Breast epithelium (tissue), 4 donors: Measurements from ENCODE around the gene MACROD1. TPM values are rescaled to one million over a fixed set of nuclear protein-coding genes. Genes with fewer than 3 reads are reported as not detected.
A peak's percentile ranks its signal among the peaks of the same experiment; 100 is the strongest.

Experiments used
- DNase-seq, 2 donors: peaks; one replicate each; pipeline ENCODE4 v3.0.0-alpha.2; 2019; ENCODE audit warnings: low spot score in 2 of 2
- H3K27ac ChIP-seq, 2 donors: fragments of 200-600 bp; sonication (generic) in 1 of 2; one replicate each; pipeline ENCODE4 v1.5.1; 2016 to 2019; ENCODE audit warnings: mild to moderate bottlenecking in 1 of 2
- H3K27me3 ChIP-seq, 2 donors: fragments of 200-600 bp; sonication (generic) in 1 of 2; one replicate each; pipeline versions ENCODE4 v1.5.1 to v1.6.0; 2017 to 2019; ENCODE audit warnings: control low read depth in 1 of 2, mild to moderate bottlenecking in 1 of 2
- H3K36me3 ChIP-seq: fragments of 200-600 bp; one replicate; pipeline ENCODE4 v1.5.1; 2019
- H3K4me1 ChIP-seq, 2 donors: fragments of 200-600 bp; sonication (generic); one replicate each; pipeline ENCODE4 v1.5.1; 2016 to 2019; ENCODE audit warnings: control low read depth in 1 of 2
- H3K4me3 ChIP-seq, 3 donors: fragments of 200-600 bp; sonication (generic); 1 replicate in 2 of 3; 2 replicates in 1 of 3; pipeline ENCODE4 v1.5.1; 2016 to 2019; ENCODE audit warnings: mild to moderate bottlenecking in 3 of 3, moderate library complexity in 2 of 3
- H3K9me3 ChIP-seq, 2 donors: fragments of 200-600 bp; sonication (generic) in 1 of 2; one replicate each; pipeline ENCODE4 v1.5.1; 2016 to 2019; ENCODE audit warnings: control low read depth in 1 of 2
- CTCF ChIP-seq, 3 donors: fragments of 450-650 bp; IDR thresholded peaks; one replicate each; pipeline ENCODE4 v1.5.1; 2016 to 2017; ENCODE audit warnings: antibody characterized with exemption in 3 of 3, mild to moderate bottlenecking in 3 of 3, moderate library complexity in 3 of 3
- POLR2A ChIP-seq: fragments of 450-650 bp; IDR thresholded peaks from one replicate; pipeline ENCODE4 v1.6.1; 2016; ENCODE audit warnings: antibody characterized with exemption, mild to moderate bottlenecking, moderate library complexity
- POLR2AphosphoS5 ChIP-seq, 3 donors: sonication (generic); formaldehyde crosslinking; IDR thresholded peaks; one replicate each; pipeline ENCODE4 v1.6.1; 2017; ENCODE audit warnings: antibody characterized with exemption in 3 of 3
- intact Hi-C: fragments of 100-400 bp; cut with DNase I; formaldehyde crosslinking; loops from one replicate; pipeline ENCODE4 v1.15.1; 2023; ENCODE audit warnings: low total_unique reads
- total RNA-seq, 3 donors: library from RNA; depleted of rRNA; stranded (reverse); fragments of >200 nt; gene quantifications; one replicate each; pipeline ENCODE4 v1.1.0, GENCODE V29; 2016

The MACROD1 gene
- total RNA-seq, 3 donors from 2014 or later = 19.7 to 113 (median 40.3) TPM

GRCh38 chr11:64123679-64124078 is 42.2 kb downstream of the MACROD1 start:
- intact Hi-C loops = no loop called here
- Histone ChIP-seq H3K9me3 (no peaks in the 10 kb centered on the region), H3K4me3 (no peak overlapping the region), H3K4me1 (peaks cover 0 to 4% of the 10 kb centered on the region in 2 donors), H3K27ac (no peak overlapping the region), H3K27me3 (no peaks in the 10 kb centered on the region), H3K36me3 (no peaks in the 10 kb centered on the region)
- DNase-seq = no peak
- TF ChIP-seq POLR2A (no peak), CTCF (IDR thresholded peaks at IDR 0.05) (no peak), POLR2AphosphoS5 (IDR thresholded peaks at IDR 0.05) (no peak)

- Histone ChIP-seq H3K9me3 (no peaks in the 10 kb centered on the region), H3K27me3 (no peaks in the 10 kb centered on the region), H3K27ac (peak overlapping the region in 1 of 2 donors; percentile 57), H3K4me3 (peak overlapping the region in 2 of 3 donors; percentile 9), H3K4me1 (peaks cover 0 to 4% of the 10 kb centered on the region in 2 donors), H3K36me3 (no peaks in the 10 kb centered on the region)
- intact Hi-C loops = no loop called here
- peak; percentile 61 to 70 for DNase-seq
- TF ChIP-seq POLR2AphosphoS5 (IDR thresholded peaks at IDR 0.05) (no peak), CTCF (IDR thresholded peaks at IDR 0.05) (no peak), POLR2A (no peak)
Observed at GRCh38 chr11:64122411-64123410, 43.2 kb downstream of the MACROD1 start.

- no peak overlapping the region for H3K27ac ChIP-seq
- H3K27me3 ChIP-seq = no peaks in the 10 kb centered on the region
- H3K36me3 ChIP-seq = no peaks in the 10 kb centered on the region
- TF ChIP-seq CTCF (IDR thresholded peaks at IDR 0.05) (no peak), POLR2A (no peak), POLR2AphosphoS5 (IDR thresholded peaks at IDR 0.05) (no peak)
- intact Hi-C loops = no loop called here
- H3K4me3 ChIP-seq = no peak overlapping the region
- no peaks in the 10 kb centered on the region for H3K9me3 ChIP-seq
- DNase-seq = no peak
- H3K4me1 ChIP-seq = peaks cover 0 to 4% of the 10 kb centered on the region in 2 donors
Observed at GRCh38 chr11:64121663-64122410, 44.1 kb downstream of the MACROD1 start.

GRCh38 chr11:64120951-64121569 is 44.9 kb downstream of the MACROD1 start:
- no peak for TF ChIP-seq CTCF (IDR thresholded peaks at IDR 0.05)
- TF ChIP-seq POLR2A = no peak
- TF ChIP-seq POLR2AphosphoS5 (IDR thresholded peaks at IDR 0.05) = no peak
- intact Hi-C loops = no loop called here
- Histone ChIP-seq H3K9me3 (no peaks in the 10 kb centered on the region), H3K27ac (no peak overlapping the region), H3K4me3 (no peak overlapping the region), H3K36me3 (no peaks in the 10 kb centered on the region), H3K27me3 (no peaks in the 10 kb centered on the region), H3K4me1 (peaks cover 0 to 4% of the 10 kb centered on the region in 2 donors)
- peak in 1 of 2 donors; percentile 49 for DNase-seq
